ENCODE measurements around the gene NUMB.
A peak's percentile ranks its signal among the peaks of the same experiment; 100 is the strongest.

DNA sequence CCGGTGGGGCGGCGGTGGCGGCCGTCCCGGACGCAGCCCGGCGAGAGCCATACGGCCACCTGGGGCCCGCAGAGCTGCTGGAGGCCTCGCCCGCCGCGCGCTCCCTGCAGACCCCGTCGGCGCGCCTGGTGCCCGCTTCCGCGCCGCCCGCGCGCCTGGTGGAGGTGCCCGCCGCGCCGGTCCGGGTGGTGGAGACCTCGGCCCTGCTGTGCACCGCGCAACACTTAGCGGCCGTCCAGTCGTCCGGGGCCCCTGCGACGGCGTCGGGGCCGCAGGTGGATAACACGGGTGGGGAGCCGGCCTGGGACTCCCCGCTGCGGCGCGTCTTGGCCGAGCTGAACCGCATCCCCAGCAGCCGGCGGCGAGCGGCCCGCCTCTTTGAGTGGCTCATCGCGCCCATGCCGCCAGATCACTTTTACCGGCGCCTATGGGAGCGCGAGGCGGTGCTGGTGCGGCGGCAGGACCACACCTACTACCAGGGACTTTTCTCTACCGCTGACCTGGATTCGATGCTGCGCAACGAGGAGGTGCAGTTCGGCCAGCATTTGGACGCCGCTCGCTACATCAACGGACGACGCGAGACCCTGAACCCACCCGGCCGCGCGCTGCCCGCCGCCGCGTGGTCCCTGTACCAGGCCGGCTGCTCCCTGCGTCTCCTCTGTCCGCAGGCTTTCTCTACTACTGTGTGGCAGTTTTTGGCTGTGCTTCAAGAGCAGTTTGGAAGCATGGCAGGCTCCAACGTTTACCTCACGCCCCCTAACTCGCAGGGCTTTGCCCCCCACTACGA lies 33.1 kb upstream of the NUMB start:
- TF ChIP-seq, protein P1, sequence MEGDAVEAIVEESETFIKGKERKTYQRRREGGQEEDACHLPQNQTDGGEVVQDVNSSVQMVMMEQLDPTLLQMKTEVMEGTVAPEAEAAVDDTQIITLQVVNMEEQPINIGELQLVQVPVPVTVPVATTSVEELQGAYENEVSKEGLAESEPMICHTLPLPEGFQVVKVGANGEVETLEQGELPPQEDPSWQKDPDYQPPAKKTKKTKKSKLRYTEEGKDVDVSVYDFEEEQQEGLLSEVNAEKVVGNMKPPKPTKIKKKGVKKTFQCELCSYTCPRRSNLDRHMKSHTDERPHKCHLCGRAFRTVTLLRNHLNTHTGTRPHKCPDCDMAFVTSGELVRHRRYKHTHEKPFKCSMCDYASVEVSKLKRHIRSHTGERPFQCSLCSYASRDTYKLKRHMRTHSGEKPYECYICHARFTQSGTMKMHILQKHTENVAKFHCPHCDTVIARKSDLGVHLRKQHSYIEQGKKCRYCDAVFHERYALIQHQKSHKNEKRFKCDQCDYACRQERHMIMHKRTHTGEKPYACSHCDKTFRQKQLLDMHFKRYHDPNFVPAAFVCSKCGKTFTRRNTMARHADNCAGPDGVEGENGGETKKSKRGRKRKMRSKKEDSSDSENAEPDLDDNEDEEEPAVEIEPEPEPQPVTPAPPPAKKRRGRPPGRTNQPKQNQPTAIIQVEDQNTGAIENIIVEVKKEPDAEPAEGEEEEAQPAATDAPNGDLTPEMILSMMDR (IDR thresholded peaks at IDR 0.05): no peak
- TF ChIP-seq POLR2A (IDR thresholded peaks at IDR 0.05): peak in 1 of 3 donors; percentile 3
